BJ (cell line): ENCODE results near the gene ONECUT3. TPM values are rescaled to one million over a fixed set of nuclear protein-coding genes. Genes with fewer than 3 reads are reported as not detected.
A peak's percentile ranks its signal among the peaks of the same experiment; 100 is the strongest.

Source experiments
- CTCF ChIA-PET: fragments of 350-600 bp; formaldehyde crosslinking; extraction: SDS; loops from one replicate; lab custom pipeline; 2021; ENCODE audit warnings: antibody characterized with exemption, inconsistent platforms; lab: Yijun Ruan, JAX
- POLR2A ChIA-PET: fragments of 300-600 bp; sonication (Branson Sonifier 250); formaldehyde crosslinking; extraction: SDS; loops from one replicate; lab custom pipeline; 2021; ENCODE audit warnings: antibody characterized with exemption; lab: Charles Lee
- DNase-seq: peaks from one replicate; pipeline ENCODE4 v3.0.0-alpha.2; 2011; ENCODE audit warnings: low read depth
- H3K27me3 ChIP-seq: 2 replicates; pipeline ENCODE4 v1.6.0; 2011; ENCODE audit warnings: low read length; ENCODE audit not compliant: control insufficient read depth, insufficient read depth
- H3K36me3 ChIP-seq: 2 replicates; pipeline ENCODE4 v1.5.1; 2011; ENCODE audit warnings: low read length; ENCODE audit not compliant: control insufficient read depth, insufficient read depth
- H3K4me3 ChIP-seq: 2 replicates; pipeline ENCODE4 v1.5.1; 2011; ENCODE audit warnings: low read depth, mild to moderate bottlenecking, control low read depth, low read length
- polyA plus RNA-seq: library from polyadenylated mRNA; depleted of rRNA; stranded (reverse); fragments of >200 nt; gene quantifications from 2 replicates; pipeline ENCODE4 v1.2.3, GENCODE V29; 2011
- TF ChIP-seq, protein P1 (sequence below): IDR thresholded peaks from 2 replicates; pipeline ENCODE4 v1.5.1; 2011; ENCODE audit warnings: low read depth, mild to moderate bottlenecking, control low read depth, inconsistent platforms, low read length, moderate library complexity; ENCODE audit not compliant: insufficient read depth

Gene ONECUT3
- polyA plus RNA-seq, 1 experiment, result not detected

DNA sequence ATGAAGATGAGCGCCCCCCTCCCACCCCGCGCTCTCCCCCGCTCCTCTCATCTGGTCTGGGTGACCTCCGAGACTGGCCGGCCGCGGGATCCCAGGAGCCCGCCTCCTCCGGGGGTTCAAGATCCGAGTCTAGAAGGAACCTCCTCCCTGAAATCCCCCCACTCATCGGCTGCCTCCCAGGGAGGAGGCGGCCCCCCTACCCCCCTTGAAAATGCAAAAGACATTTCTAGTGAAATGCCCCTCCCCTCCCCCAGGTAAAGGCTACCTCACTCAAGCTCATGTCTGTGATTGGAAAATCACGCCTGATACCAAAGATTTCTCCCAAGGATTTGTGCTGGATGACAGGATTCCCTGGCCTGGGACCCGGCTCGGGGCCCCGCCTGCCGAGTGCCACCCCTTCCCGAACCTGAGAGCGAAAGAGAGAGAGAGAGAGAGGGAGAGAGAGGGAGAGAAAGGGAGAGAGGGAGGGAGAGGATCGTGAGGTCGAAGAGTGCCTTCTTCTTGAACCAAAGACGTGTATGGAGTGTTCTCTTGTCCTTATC lies 23.4 kb downstream of the ONECUT3 start:
- TF ChIP-seq, protein P1, sequence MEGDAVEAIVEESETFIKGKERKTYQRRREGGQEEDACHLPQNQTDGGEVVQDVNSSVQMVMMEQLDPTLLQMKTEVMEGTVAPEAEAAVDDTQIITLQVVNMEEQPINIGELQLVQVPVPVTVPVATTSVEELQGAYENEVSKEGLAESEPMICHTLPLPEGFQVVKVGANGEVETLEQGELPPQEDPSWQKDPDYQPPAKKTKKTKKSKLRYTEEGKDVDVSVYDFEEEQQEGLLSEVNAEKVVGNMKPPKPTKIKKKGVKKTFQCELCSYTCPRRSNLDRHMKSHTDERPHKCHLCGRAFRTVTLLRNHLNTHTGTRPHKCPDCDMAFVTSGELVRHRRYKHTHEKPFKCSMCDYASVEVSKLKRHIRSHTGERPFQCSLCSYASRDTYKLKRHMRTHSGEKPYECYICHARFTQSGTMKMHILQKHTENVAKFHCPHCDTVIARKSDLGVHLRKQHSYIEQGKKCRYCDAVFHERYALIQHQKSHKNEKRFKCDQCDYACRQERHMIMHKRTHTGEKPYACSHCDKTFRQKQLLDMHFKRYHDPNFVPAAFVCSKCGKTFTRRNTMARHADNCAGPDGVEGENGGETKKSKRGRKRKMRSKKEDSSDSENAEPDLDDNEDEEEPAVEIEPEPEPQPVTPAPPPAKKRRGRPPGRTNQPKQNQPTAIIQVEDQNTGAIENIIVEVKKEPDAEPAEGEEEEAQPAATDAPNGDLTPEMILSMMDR, result no peak
- CTCF ChIA-PET, result interaction anchor here (1.6 to 2.6 kb wide), 2 partner anchors 20 to 104 kb away, joined by 4 to 12 read pairs; no protein-coding TSS in a partner anchor
- Histone ChIP-seq H3K4me3 (no peak overlapping the region), H3K36me3 (no peaks in the 10 kb centered on the region), H3K27me3 (peaks cover 38% of the 10 kb centered on the region)
- POLR2A ChIA-PET, result no interaction called here
- no peak for DNase-seq

DNA sequence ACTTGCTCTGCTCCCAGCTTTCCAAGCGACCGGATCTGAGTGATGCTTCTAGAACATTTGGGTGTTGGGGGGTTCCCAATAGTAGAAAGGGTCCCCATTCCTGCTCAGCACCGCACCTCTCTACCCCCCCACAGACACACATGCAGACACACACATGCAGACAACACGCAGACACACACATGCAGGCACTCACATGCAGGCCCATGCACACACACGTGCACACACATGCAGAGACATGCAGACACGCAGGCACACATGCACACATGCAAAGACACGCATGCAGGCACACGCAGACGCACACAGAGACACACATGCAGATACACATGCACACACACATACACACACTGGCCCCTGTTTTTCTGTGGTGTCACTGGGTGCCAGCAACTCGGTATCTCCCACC lies 23.8 kb downstream of the ONECUT3 start:
- POLR2A ChIA-PET, result no interaction called here

DNA sequence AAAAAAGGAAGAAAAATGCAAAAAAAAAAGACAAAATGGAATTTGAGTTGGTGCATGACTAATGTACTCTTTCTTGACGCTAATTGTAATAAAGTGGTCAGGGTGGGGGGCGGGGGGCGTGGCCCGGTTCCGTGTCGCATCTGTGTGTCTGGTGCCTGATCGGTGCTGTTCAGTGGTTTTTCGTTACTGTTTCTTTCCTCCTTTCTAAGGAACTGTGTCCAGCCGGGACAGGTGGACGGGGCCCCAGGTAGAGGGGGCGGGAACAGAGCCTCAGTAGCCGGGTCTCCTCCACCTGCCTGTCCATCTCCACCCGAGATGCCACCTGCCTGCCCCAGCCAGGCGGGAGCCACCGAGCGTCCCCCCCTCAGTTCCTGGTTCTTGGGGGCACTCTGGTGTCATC lies 26.3 kb downstream of the ONECUT3 start:
- H3K36me3 ChIP-seq, result no peaks in the 10 kb centered on the region
- no peak for DNase-seq
- ChIA-PET CTCF (interaction anchor here (2.0 kb wide), 1 partner anchor 46 kb away, joined by 4 read pairs; no protein-coding TSS in a partner anchor), POLR2A (no interaction called here)
- H3K27me3 ChIP-seq, result peaks cover 32% of the 10 kb centered on the region
- TF ChIP-seq, protein P1, result no peak
- H3K4me3 ChIP-seq, result no peak overlapping the region

More for the DNA sequence above, 23.8 kb downstream of the ONECUT3 start:
- Histone ChIP-seq H3K27me3 (peaks cover 38% of the 10 kb centered on the region), H3K36me3 (no peaks in the 10 kb centered on the region), H3K4me3 (no peak overlapping the region)
- DNase-seq, result no peak
- CTCF ChIA-PET, result interaction anchor here (0.6 to 2.6 kb wide), 4 partner anchors 12 to 321 kb away, joined by 3 to 12 read pairs (median 4); no protein-coding TSS in a partner anchor
- TF ChIP-seq, protein P1, result no peak

DNA sequence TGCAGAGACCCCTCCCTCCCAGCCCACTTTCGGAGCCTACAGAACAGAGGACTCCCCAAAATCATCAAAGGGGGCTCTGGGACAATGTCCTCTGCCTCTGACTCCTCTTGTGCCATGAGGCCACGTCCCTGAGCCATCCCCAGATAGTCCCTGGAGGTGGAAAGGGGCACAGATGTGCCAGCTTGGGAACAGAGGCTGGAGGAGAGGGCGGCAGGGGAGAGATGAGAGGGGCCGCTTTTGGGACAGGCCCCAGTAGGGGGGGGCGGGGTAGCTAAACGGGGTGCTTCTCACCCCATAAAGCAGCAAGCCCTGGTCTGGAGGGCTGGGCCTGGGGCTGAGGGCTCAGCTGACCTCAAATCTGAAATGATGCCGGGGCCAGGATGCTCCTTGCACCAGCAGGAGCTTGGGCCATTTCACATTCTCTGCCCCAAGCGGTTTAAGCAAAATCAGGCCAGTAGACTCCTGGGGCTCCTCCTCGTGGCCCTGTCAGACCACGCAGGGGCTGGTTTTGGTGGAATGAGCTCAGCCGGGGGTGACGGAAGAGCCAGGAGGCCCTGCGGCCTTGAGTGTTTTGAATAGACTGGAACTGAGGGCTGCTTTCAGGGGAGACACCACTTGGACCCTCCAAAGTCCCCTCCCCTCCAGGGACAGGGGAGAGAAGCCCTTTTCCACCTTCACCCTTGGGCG lies 27.1 kb downstream of the ONECUT3 start:
- POLR2A ChIA-PET, result no interaction called here
- no peak overlapping the region for H3K4me3 ChIP-seq
- no peak for DNase-seq
- no peaks in the 10 kb centered on the region for H3K36me3 ChIP-seq
- peaks cover 28% of the 10 kb centered on the region for H3K27me3 ChIP-seq
- TF ChIP-seq, protein P1, result peak; percentile 42; the same call in 1 of the 2 replicates
- CTCF ChIA-PET, result interaction anchor here (0.6 to 3.6 kb wide), 9 partner anchors 9 to 234 kb away, joined by 4 to 18 read pairs (median 7); no protein-coding TSS in a partner anchor

DNA sequence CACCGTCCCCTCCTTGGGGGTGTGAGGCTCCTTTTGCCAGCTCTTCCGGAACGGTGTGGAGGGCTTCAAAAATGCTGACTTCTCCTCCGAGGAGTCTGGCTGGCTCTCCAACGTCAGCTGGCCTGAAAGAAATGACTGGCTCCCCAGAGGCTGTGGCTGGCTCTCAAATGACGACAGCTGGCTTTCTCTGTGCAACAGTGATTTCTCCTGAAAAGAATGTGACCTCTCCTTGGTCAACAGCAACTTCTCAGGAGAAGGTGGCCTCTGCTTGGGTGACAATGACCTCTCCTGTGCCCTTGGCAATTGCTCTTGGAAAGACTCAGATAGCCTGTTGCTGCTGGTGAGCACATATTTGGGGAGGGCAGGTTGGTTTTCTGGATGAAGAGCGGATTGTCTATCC lies 29.2 kb downstream of the ONECUT3 start:
- no peak for DNase-seq
- Histone ChIP-seq H3K36me3 (no peaks in the 10 kb centered on the region), H3K4me3 (no peak overlapping the region), H3K27me3 (peaks cover 17% of the 10 kb centered on the region)
- POLR2A ChIA-PET, result no interaction called here
- CTCF ChIA-PET, result interaction anchor here (1.6 to 3.6 kb wide), 7 partner anchors 12 to 112 kb away, joined by 4 to 19 read pairs (median 11); no protein-coding TSS in a partner anchor
- TF ChIP-seq, protein P1, result no peak
